ENCODE data around the gene CHRNG.

- TF ChIP-seq CTCF (conservative IDR thresholded peaks at IDR 0.05; ENCODE audit: low read depth in 2 of 2) (no peak), REST (IDR thresholded peaks at IDR 0.05; ENCODE audit: unreplicated experiment) (no peak), EZH2phosphoT487 (IDR thresholded peaks at IDR 0.05; ENCODE audit: unreplicated experiment) (no peak), POLR2AphosphoS5 (IDR thresholded peaks at IDR 0.05; ENCODE audit: low read depth) (no peak), ZNF114 (CRISPR knock-in tag; IDR thresholded peaks at IDR 0.05) (no peak), EZH2 (IDR thresholded peaks at IDR 0.05; ENCODE audit: low read depth, unreplicated experiment) (no peak), JUNB (IDR thresholded peaks at IDR 0.05; ENCODE audit: unreplicated experiment) (no peak), CREB1 (CRISPR knock-in tag; IDR thresholded peaks at IDR 0.05; ENCODE audit: low read depth) (no peak)
Observed at GRCh38 chr2:232497348-232497747, 42.1 kb upstream of the CHRNG start.
